H4 (cell line): Measurements from ENCODE around the gene AMN. TPM values are rescaled to one million over a fixed set of nuclear protein-coding genes. Genes with fewer than 3 reads are reported as not detected.

Experiments
- DNase-seq: peaks from one replicate; pipeline ENCODE4 v3.0.0-alpha.2; 2015; ENCODE audit warnings: low spot score
- total RNA-seq: library from RNA; depleted of rRNA; stranded (reverse); fragments of >200 nt; shearing (Covaris generic); gene quantifications from 2 replicates; pipeline ENCODE4 v1.2.3, GENCODE V29; 2014

AMN gene
- total RNA-seq, 1 experiment from 2014 or later, result not detected

DNA sequence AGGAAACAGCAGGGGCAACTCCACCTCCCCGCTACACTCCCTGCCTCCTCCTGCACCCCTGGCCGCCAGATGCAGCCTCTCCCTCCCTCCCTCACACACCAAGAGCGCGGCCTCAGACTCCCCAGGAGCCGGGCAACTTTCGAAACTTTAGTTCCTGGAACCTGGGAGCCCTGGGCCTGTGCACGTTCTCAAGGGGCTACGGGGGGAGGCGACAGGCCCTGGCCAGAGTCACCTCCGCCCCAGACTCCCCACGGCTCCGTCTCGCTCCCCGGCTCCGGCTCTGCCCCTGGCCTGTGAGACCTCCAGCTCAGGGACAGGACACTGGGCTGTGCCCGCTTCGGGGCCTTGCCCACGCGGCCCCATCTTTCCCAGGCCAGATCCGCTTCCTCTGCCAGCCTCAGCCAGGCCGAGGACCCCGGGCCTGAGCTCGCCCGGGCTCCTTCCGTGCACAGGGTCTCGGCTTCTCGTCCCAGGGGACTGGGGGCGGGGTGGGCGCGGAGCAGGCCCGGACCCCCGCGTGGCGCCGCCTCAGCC lies 5.5 kb downstream of the AMN start:
- DNase-seq, result no peak

DNA sequence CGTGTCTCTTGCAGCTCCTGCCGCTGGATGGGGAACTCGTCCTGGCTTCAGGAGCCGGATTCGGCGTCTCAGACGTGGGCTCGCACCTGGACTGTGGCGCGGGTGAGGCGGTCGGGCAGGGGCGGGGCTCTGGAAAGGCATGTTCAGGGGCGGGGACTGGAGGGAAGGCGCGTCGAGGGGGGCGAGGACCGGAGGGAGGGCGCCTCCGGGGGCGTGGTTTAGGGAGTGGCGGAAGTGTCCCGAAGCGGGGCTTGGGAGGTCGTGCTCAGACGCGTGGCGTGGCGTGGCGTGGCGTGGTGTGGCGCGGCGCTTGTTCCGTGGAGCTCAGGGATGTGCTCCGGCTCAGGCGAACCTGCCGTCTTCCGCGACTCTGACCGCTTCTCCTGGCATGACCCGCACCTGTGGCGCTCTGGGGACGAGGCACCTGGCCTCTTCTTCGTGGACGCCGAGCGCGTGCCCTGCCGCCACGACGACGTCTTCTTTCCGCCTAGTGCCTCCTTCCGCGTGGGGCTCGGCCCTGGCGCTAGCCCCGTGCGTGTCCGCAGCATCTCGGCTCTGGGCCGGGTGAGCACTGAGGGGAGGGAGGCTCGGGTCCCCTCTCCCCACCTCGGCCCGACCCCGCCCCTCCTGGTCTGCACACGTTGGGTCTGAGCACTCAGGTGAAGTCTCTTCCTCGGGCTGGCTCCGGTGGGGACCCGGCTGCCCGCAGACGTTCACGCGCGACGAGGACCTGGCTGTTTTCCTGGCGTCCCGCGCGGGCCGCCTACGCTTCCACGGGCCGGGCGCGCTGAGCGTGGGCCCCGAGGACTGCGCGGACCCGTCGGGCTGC lies 6.2 kb downstream of the AMN start:
- no peak for DNase-seq

DNA sequence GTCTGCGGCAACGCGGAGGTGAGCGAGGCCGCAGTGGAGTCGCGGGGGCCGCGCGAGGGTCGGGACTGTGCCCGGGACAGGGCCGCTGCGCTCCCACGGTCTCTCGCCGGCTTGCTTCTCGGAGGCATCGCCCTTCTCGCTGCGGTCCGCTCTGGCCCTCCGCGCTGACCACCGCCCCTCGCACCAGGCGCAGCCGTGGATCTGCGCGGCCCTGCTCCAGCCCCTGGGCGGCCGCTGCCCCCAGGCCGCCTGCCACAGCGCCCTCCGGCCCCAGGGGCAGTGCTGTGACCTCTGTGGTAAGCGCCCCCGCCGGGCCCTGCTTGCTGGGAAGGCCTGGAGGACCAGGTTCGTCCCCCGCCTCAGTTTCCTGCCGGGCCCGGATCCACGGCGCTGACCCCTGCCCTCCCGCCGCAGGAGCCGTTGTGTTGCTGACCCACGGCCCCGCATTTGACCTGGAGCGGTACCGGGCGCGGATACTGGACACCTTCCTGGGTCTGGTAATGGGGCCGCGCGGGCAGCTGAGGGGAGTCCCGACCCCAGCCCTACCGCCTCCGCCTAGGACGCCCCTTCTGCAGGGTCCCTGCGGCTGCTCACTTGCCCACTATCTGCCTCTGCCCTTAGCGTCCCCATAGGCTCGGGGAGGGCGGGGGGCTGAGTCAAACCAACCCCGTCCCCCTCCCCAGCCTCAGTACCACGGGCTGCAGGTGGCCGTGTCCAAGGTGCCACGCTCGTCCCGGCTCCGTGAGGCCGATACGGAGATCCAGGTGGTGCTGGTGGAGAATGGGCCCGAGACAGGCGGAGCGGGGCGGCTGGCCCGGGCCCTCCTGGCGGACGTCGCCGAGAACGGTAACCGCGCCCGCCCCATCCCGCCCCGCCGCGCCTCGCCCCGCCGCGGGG lies 7.0 kb downstream of the AMN start:
- no peak for DNase-seq

DNA sequence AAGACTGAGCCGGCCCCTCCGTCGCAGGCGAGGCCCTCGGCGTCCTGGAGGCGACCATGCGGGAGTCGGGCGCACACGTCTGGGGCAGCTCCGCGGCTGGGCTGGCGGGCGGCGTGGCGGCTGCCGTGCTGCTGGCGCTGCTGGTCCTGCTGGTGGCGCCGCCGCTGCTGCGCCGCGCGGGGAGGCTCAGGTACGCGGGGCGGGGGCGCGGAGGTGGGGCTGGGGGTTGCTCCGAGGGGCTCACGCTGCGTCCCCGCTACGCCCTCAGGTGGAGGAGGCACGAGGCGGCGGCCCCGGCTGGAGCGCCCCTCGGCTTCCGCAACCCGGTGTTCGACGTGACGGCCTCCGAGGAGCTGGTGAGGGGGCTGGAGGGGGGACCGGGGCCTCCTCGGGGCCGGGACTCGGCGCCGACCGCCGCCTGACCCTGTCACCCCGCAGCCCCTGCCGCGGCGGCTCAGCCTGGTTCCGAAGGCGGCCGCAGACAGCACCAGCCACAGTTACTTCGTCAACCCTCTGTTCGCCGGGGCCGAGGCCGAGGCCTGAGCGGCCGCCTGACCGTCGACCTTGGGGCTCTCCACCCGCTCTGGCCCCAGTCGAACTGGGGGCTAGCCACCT lies 7.8 kb downstream of the AMN start:
- no peak for DNase-seq

DNA sequence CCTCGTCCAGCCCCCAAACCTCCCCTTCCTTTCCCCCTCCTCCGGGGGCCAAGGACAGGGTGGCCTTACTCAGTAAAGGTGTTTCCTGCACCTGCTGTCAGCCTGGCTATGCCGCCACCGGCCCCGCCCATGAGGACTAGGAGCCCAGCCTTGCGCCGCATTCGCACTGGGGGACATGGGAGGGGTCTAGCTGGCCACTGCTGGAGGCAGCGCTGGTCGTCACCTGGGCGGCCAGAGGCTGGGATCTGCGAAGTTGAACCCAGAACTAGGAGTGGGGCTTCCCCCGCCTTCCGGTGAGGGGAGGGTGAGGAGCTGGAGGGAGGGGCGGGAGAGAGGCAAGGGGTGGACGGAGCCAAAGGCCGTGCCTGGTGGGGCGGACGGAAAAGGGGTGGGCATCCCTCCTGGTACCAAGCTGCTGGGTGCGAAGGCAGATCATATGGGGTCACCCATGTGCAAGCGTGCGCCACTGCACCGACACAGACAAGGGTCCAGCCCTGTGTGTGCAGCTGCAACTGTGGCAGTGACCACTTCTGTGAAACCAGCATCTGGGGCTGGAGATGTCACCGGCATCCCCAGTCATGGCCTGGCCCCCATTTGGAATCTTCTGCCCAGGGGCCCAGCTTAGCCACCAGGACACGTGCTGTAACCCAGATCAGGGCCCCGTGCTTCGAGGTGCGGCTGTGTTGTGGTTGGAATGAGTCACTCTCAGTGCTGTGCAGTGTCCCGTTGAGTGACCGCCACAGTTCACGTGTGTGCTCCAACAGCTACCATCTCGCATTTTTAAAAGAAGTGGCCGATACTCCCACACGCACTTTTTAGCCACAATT lies 8.5 kb downstream of the AMN start:
- peak; percentile 73 for DNase-seq

DNA sequence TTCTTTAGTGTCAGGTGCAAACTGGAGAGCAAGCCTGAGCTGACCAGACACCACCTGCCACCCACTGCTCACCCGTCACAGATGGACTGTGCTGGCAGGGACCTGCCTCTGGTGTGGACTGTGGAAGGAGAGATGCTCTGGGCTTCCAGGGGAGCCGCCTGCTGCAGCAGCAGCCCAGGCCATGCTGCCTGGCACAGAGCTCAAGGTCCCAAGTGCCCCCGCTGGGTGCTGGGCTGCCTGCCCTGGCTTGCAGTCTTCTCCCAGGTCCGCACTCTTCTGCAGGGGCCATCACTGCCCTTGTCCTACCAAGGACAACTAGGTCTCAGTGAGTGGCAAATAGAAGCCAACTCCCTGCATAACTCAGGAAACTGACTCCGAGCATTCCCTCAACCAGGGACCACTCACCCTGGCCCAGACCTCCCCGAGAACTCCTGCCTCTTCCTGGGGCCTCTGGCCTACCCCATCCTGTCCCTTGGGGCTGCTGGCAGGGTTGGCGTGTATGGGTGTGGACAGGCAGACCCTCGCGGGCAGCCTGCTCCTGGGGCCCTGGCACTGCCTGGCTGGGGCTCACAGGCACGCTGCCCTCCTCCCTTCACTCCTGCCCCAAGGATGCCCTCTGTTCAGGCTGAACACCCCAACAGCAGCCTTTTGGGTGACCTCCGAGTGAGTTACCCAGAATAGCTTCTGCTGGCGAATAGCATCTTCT lies 9.3 kb downstream of the AMN start:
- DNase-seq, result no peak

DNA sequence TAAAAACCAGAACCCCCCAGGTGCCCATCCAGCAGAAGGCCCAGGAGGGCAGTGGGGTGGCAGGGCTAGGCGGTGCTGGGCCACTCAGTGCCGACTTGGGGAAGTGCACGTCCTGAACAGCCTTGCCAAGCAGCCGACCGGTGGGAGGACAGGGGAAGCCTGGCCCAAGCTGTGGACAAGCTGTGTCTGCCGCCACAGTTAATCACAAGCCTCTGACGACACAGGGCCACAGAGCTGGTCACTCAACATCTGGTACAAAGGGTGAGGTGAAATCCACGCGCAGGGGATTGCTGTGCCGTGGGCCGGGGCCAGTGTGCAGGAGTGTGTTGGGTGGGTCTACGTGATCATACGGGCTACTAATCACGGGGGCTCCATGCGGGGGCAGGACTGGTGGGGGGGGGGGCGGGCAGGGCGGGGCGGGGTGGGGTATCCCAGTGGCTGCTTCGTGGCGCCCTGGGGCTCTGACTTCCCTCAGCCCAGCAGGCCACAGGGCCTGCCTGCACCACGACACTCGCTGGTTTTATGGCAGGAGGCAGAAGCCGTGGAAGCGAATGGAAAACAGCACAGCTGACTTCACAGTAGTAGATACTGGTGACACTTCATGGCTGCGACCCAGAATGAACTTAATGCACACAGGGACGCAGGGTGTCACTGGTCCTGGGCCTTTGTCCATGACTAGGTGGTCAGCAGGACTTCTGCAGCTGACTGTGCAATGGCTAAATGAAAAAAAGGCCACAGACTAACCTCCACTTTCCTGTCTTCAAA lies 10.2 kb downstream of the AMN start:
- no peak for DNase-seq

DNA sequence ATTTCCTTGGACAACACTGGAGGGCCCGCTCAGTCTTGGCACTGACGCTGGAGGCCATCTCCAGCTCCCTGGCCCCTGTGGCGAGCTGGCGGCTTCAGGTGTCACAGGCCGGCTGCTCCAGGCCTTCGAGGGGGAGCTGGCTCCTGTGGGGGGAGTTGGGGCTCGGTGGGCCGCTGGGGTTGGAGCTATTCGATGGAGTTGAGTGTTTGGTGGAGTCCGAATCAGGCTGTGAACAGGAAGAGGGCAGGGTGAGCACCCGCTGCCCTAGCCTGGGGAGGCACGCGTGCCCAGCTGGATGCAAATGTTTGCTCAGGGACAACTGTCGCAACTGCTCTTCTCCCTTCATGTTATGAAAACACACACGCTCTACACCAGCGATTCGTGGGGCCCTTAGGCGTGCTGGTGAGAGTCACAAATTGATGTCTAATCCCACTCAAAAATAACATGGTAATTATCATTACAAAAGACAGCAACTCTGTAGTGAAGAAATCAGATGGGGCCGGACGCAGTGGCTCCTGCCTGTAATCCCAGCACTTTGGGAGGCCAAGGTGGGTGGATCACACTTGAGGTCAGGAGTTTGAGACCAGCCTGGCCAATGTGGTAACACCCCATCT lies 11.3 kb downstream of the AMN start:
- DNase-seq, result no peak

DNA sequence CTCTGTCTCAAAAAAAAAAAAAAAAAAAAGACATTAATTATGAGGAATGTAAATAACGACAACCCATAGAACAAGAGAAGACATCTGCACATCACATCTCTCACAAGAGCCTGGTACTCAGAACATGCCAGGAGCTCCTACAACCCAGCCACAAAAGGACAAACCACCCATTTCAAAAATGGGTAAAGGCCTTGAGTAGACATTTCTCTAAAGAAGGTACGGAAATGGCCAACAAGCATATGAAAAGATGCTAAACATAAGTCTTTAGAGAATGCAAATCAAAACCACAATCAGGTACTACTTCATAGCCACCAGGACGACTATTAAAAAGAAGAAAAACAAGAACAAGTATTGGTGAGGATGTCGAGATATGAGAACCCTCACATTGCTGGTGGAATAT lies 13.3 kb downstream of the AMN start:
- DNase-seq, result no peak

DNA sequence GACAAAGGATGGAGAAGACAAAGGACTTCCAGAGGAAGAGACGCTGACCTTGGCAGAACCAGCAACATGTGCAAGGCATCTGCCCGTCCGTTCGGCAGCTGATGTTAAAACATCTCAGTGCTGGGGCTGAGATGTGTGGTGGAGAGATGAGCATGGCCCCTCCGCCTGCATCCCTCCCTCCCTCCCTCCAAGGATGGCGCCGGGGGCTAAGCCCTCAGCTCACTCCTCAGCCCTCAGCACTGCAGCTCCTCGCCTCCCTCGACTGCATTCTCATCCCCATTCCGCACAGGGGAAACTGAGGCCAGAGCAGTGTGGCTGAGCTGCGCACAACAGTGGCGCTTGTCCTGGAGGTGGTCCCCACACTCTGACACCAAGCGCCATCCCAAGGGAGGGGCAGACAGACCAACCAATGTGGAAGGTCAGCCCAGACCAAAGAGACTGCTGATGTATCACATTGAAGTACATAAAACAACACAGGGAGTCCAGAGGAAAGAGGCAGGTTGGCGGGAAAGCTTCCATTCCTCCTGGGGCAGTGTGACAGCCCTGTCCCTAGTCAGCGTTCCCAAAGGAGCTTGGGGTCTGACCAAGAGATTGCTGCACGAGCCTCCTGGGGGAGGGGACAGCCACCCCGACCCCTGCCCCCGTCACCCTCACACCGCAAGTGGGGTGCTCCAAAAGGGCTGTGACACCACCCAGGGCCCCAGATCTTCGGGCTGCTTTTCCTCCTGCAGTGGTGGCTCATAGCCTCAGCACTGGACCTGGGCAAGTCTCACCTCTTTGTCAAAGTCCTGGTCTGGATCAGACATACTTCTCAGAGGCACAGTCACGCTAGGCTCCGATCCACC lies 15.1 kb downstream of the AMN start:
- no peak for DNase-seq

DNA sequence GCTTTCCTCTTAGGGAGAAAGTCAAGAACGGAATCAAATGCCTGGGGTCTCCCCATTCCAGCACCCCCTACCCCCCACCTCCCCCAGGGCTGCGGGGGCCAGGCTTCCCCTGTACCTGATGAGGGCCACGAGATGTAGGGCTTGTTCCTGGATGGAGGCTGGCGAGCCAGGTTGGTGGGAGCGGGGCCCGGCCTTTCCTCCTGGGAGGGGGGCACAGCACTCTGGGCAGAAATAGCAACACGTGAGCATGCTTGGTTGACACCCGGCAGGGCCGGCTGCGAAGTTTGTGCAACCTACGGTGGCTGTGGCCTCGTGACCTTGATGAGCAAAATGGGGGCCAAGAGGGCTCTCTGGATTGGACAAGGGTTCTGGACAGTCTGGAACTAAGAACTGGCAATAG lies 15.7 kb downstream of the AMN start:
- no peak for DNase-seq

DNA sequence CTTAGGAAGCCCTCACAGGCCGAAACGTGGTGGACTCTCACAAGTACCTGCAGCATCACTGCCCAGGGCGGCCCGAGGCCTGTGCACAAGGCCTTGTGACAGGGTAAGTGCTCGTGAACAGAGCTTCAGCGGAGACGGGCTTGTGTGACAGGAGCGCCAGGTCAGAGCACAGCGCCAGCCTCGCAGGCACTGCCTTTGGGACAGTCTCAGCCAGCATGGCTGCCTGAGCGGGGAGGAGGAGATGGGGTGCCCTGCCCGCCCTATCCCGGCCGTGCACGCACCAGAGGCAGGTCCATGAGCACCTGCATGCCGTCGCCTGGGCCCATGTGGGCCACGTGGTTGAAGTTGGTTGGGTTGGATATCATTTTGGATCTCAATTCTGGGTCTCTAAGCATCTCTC lies 16.9 kb downstream of the AMN start:
- DNase-seq, result no peak

DNA sequence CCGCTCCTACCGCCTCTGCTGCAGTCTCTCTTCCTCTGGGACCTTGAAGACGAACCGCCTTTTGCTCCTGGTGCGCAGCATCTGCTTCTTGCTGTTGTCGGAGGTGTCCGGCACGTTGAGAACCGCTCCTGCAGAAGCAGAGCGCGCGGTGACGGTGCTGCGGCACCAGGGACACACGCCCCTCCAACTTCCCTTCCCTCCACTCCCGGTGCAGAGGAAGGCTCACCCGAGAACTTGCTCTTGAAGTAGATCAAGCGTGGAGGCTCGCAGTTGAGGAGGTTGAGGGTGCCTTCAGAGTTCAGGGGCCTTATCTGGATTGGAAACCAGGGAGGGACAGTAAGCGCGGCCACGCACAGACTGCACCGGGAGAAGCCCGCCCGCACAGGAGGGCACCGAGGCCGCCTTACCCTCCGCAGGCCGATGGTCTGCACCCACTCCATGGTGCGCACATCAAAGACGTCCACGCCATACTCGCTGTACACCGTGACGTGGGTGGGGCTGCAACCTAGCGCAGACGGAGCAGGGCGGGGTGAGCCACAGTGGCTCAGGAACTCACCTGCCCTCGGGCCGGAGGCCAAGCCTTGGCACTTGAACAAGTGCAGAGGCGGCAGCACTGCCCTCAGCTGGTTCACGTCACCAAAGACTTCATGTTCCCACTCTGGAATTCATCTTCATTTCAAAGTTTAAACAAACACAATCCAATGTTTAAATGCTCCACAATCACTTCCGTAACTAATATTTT lies 17.5 kb downstream of the AMN start:
- DNase-seq, result no peak

DNA sequence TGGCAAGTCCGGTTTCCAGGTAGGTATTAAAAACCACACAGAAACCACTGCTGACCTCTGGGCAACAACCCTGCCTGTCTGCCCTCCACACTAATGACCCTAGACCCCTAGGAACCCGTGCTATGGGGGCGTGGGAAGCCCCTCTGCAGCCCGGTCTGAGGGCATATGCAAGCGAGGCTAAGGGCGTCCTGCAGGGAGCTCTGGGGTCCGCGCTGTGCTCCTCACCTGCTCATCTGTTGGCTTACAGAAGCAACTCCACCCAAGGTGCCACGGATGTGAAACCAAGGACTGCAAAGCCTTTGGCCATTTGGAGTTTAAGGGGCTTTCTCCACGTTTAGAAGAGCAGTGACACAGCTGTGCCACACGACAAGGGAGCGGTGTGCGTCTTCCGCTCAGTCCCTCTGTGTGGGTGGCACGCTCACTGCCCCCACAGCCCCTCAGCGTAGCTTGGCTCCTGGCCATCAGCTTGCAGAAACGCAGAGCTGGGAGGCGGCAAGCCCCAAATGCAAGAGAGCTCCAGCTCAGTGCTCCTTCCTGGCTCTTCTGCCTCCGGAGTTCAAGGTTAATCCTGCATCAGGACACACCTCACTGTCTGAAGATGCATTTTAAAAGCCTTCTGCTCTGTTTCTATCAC lies 18.4 kb downstream of the AMN start:
- no peak for DNase-seq

DNA sequence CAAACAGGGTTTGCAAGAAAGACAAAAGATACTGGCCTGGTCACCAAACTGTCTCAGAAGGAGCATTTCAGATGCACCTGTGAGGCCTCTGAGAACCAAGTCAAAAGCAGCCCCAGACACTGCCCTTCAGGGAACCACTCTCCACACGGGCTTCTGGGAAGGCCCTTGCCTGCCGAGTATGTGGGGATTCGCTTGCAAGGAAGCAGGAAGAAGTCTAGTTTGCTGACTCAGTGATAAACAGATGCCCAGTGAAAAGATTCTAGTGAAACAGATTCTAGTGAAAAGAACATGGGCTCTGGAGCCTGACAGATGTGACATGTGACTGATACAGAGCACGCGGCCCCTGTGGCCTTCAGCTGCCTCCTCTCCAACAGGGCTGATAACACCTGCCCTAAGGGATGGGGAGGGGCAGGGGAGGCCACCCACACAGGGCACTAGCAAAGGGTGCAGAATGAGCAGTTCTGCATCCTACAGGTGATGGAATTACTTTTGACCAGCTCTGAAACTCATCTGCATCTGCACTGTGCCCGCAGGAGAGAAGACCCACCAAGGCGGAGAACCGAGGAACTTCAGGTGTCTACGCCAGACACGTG lies 19.1 kb downstream of the AMN start:
- DNase-seq, result no peak

DNA sequence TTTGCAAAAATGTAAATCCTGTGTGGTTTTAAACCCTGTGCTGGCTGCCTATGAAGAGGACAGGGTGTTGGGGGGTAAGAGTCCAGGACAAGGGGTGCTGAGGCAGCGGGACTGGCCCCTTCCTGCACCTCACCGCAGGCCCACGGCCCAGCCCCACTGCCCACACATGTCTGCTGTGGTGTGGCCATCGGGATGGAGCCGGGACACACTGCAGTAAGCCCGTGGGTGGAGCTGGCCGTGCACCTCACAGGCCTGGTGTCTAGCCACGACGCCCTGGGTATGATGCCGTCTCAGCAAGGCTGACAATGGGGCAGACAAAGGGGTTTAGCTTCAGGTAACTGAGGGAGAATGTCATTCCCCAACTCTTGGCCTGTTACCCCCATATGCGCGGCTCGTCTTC lies 19.6 kb downstream of the AMN start:
- DNase-seq, result no peak

DNA sequence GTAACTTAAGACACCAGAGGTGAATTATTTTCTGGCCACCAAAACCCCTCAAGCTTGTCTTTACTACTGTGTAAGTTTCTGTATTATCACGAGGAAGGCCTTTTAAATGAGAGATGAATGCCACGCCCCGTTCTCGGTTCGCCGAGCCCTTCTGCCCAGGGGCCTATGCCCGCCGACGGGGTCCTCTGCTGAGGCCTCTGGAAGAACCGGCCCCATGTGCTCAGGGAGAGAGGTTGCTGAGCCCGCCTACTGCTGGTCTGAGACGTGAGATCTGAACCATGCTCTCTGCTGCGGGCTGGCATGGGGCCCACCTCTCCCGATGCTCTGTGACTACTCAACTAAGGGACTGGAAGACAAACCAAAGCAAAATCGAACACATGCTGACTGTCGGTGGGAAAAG lies 21.0 kb downstream of the AMN start:
- DNase-seq, result no peak
